Activated naive CD4-positive, alpha-beta T cell treated with anti-CD3 and anti-CD28 coated beads for 36 hours (primary cell): Measurements from ENCODE around the gene RSPO4. TPM values are rescaled to one million over a fixed set of nuclear protein-coding genes. Genes with fewer than 3 reads are reported as not detected.

Experiments used
- CTCF ChIA-PET: fragments of 350-600 bp; sonication (Branson Sonifier 250); formaldehyde crosslinking; loops from one replicate; lab custom pipeline; 2021; ENCODE audit warnings: antibody characterized with exemption; lab: Charles Lee
- DNase-seq: peaks from one replicate; pipeline ENCODE4 v3.0.0-alpha.2; 2020
- H3K27ac Mint-ChIP-seq: one replicate; pipeline ENCODE4 v1.8.0; 2021; ENCODE audit warnings: mild to moderate bottlenecking, mixed read lengths
- H3K27me3 Mint-ChIP-seq: one replicate; pipeline ENCODE4 v1.8.0; 2021; ENCODE audit warnings: low read depth, mixed read lengths
- H3K36me3 Mint-ChIP-seq: one replicate; pipeline ENCODE4 v1.8.0; 2021; ENCODE audit warnings: low read depth, mixed read lengths
- H3K4me1 Mint-ChIP-seq: one replicate; pipeline ENCODE4 v1.8.0; 2021; ENCODE audit warnings: low read depth, mixed read lengths
- H3K4me3 Mint-ChIP-seq: one replicate; pipeline ENCODE4 v1.8.0; 2021; ENCODE audit warnings: mild to moderate bottlenecking, moderate library complexity, mixed read lengths
- H3K9me3 Mint-ChIP-seq: one replicate; pipeline ENCODE4 v1.8.0; 2021; ENCODE audit warnings: mixed read lengths
- intact Hi-C: fragments of 100-400 bp; cut with micrococcal nuclease; formaldehyde crosslinking; loops from one replicate; pipeline ENCODE4 v1.15.1; 2023
- total RNA-seq, 2 experiments: library from RNA; stranded (reverse); gene quantifications; one replicate each; pipeline ENCODE4 v1.2.3, GENCODE V29; 2021

RSPO4 gene
- total RNA-seq, 2 experiments from 2014 or later, result not detected

- no peak overlapping the region for H3K4me3 Mint-ChIP-seq
- CTCF ChIA-PET, result interaction anchor here (1.5 kb wide), 1 partner anchor 44 kb away, joined by 3 read pairs; no protein-coding TSS in a partner anchor
- no peaks in the 10 kb centered on the region for H3K27me3 Mint-ChIP-seq
- H3K27ac Mint-ChIP-seq, result no peak overlapping the region
- no peaks in the 10 kb centered on the region for H3K36me3 Mint-ChIP-seq
- intact Hi-C loops, result no loop called here
- H3K4me1 Mint-ChIP-seq, result no peaks in the 10 kb centered on the region
- no peak for DNase-seq
- no peaks in the 10 kb centered on the region for H3K9me3 Mint-ChIP-seq
Observed at GRCh38 chr20:910870-911770, 91.0 kb downstream of the RSPO4 start.

- Mint-ChIP-seq H3K4me3 (no peak overlapping the region), H3K9me3 (no peaks in the 10 kb centered on the region), H3K27ac (no peak overlapping the region), H3K4me1 (no peaks in the 10 kb centered on the region), H3K36me3 (no peaks in the 10 kb centered on the region), H3K27me3 (no peaks in the 10 kb centered on the region)
- intact Hi-C loops, result no loop called here
- DNase-seq, result no peak
- CTCF ChIA-PET, result interaction anchor here (0.6 to 0.8 kb wide), 3 partner anchors 19 to 54 kb away, joined by 3 to 4 read pairs (median 4); no protein-coding TSS in a partner anchor
Observed at GRCh38 chr20:910132-910869, 91.8 kb downstream of the RSPO4 start.

- DNase-seq, result no peak
- Mint-ChIP-seq H3K4me3 (no peak overlapping the region), H3K36me3 (no peaks in the 10 kb centered on the region), H3K4me1 (no peaks in the 10 kb centered on the region), H3K9me3 (no peaks in the 10 kb centered on the region), H3K27ac (no peak overlapping the region), H3K27me3 (no peaks in the 10 kb centered on the region)
- intact Hi-C loops, result no loop called here
- CTCF ChIA-PET, result interaction anchor here (0.6 to 0.8 kb wide), 3 partner anchors 20 to 55 kb away, joined by 3 to 4 read pairs (median 4); no protein-coding TSS in a partner anchor
Observed at GRCh38 chr20:909641-910040, 92.5 kb downstream of the RSPO4 start.

Other genes with a start within 250 kb of the RSPO4 start
- not detected for gene SLC52A3, start 233.8 kb downstream of the RSPO4 start, total RNA-seq
- 10 to 100 TPM; 15.4 to 16.2 TPM for gene FAM110A, start 168.6 kb downstream of the RSPO4 start, total RNA-seq
- not detected for gene ANGPT4, start 86.0 kb downstream of the RSPO4 start, total RNA-seq
- gene PSMF1, start 116.3 kb upstream of the RSPO4 start, total RNA-seq, result 100 to 1,000 TPM; 138 to 143 TPM
- under 1 TPM in 1 of 2 experiments, not detected in 1; 0.17 TPM for gene TMEM74B, start 182.7 kb upstream of the RSPO4 start, total RNA-seq
- not detected for gene C20orf202, start 201.1 kb upstream of the RSPO4 start, total RNA-seq
- gene RAD21L1, start 223.7 kb upstream of the RSPO4 start, total RNA-seq, result not detected